GM20431 (cell line): Measurements from ENCODE around the gene IRX4.

Source experiments
- in situ Hi-C: fragments of 300-500 bp; cut with MseI, MboI; formaldehyde crosslinking; loops from one replicate; pipeline ENCODE4 v1.15.0; 2020; ENCODE audit warnings: low sequenced_read_pairs; ENCODE audit not compliant: unreplicated experiment

The IRX4 gene

DNA sequence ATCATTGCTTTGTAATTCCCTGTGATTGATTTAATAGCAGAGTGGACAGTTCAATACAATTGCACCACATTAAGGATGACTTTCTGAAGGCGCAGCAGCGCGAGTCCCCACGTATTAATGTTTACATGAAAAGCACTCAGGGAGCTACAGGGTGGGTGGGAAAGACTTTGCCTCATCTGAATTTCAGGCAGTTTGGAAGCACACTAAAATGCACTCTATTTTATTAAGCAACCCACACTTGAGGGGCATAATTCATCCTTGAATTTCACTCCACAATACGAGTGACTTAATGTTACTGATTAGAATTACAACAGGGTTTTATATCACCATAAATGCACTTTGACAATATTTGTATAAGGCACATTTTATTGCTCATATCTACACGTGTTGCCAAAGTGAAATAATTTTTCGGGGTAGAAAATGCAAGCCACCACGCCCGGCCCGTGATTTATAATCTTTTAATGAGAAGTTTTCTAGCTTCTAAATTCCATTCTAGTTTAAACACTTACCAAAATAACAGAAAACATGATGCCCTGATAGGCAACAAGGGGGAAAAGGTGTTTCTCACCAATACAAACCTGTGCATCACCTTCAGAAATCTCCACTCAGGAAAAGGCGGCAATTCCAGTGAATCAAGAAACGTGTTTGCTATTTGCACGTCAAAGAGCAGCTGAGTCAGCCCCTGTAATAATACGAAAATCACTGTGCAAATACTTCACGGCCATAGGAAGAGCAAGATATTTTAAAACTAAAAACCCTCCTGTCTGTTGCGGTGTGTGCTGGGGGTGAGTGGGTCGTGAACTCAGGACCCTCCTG lies 40.5 kb downstream of the IRX4 start:
- in situ Hi-C loops: no loop called here

DNA sequence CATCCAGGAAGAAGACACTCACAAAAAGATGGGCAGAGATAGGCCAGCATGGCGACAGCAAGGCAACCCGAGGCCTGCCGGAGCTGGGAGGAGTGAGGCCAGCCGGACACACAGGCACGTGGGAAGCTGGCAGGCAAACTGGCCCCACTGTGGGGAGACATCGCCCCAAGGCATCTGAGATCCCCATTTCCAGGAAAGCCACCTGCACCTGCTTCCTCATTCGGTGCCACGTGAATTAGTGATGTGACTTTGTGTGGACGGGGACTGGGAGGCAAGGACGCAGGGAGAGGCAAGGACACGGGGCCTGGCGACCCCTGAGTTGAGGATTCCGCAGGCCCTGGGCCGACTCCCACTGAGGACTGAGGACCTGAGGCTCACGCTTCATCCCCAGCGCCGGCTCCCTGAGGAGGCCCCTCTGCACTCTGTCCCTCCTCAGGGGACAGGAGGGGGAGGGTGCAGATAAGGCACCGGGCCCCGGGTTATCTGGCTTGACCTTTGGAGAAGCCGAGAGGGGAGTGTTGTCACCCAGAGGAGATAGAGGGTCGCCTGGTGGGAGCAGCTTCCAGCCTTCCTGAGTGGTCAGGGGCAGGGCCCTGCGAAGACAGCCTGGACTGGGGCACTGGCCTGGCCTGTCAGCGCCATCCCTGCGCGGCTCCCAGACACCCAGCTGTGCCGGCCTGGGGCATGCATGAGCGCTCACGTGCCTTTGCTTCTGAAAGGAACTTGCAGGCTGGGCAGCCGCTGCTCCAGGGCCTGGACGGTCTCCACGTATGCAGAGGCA lies 41.8 kb downstream of the IRX4 start:
- in situ Hi-C loops: no loop called here

DNA sequence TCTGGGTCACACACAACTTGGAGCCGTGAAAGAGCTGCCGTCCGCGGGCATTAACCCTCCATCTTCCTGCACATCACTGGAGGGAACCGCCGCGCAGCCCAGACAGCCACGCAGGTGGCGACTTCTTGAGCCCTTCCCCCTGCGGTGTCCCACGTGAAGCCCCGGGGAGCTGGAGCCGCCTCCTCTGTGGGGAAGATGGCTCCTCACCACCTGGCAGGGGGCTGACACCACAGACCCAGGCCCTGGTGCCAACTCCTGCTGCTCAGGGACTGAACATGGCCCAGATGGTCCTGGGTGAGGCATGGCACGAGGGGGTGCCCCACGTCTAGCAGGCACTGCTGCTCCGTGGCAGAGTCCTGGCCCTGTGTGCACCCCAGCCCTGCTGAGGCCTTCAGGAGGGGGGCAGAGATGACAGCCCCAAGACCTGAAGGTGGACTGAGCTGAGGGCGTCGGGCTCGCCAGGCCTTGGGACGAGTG lies 42.6 kb downstream of the IRX4 start:
- in situ Hi-C loops: no loop called here

DNA sequence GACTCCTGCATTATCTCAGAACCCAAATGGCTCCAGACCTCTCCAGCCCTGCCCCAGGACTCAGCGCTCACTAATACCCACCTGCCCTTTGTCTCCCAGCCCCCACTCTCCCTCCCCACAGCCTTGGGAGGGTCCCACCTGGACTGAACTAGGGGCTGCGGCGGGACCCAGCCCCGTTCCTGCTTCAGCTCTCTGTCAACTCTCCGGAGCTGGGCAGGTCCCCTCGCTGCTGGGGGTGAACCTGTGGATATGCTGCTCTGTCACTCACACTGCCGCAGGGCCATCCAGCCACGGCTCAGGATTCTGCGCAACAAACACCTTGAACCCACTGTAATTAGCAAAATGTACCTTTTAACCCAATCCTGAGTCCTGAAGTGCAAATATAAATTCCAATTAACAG lies 44.7 kb downstream of the IRX4 start:
- in situ Hi-C loops: no loop called here

DNA sequence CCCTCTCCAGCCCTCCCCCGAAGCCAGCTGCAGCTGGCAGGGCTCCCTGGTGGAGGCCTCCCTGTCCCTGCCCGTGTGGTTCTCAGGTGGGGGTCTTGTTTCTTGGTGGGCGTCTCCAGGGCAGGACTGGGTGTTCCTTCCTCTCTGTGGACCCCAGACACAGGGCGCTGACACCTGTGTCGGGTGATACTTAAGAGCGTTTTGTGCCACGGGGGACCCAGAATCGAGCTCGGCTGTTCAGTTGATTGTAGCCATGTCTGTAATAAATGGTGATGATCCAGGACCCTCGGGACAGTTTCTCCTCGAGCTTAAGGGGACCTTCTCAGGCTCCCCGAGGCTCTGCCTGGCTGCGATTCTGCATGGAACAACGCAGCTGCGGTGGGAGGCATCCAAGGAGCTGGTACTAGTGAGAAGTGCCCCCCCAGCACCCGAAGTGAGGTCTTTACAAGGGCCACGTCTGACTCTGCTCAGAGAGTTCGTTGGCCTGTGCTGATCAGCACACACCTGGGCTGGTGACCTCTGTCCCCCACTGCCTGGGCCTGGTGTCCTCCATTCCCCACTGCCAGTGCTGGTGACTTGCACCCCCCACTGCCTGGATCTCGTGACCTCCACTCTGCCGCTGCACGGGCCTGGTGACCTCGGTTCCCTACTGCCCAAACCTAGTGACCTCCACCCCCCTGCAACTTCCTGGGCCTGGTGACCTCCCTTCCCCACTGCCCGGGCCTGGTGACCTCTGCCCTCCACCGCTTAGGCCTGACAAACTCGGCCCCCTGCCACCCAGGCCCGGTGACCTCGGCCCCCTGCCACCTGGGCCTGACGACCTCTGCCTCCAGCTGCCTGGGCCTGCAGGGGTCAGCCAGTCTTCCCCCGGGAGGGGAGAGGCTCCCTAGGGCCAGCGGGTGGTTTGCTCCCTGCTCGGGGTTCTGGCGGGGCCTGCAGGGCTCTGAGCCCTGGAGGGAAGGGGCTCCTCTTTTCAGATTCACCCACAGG lies 45.5 kb downstream of the IRX4 start:
- in situ Hi-C loops: no loop called here

DNA sequence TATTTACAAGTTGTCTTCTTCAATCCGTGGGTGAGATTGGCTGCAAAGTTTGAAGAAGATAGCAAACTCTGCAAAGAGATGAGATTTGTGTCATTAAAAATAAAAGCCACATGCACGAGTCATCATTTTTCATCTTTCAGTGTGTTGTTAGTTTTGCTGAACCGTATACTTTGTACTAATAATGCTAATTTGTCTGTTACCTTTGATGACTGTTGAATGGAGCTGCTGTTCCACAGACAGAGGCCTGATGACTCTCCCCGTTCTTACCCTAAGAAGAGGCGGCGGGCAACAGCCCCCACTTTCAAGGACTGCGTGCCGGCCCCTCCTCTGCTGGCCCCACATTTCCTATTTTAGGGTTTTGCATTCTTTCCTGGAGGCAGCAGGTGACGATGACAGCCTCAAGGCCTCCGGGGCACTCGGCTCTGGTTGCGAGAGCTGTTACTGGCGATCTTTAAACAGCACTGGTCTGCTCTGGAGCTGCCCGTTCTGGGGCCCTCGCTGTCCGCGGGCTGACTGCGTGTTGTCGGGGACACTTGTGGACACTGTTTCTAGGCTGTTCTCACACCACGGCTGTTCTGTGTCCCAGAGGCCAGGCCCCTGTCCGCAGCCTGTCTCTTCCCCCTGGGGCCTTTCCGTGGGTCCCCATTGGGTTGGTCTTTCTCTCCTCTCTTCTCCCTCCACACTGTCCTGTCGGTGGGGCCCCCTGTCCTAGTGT lies 46.4 kb downstream of the IRX4 start:
- in situ Hi-C loops: no loop called here

DNA sequence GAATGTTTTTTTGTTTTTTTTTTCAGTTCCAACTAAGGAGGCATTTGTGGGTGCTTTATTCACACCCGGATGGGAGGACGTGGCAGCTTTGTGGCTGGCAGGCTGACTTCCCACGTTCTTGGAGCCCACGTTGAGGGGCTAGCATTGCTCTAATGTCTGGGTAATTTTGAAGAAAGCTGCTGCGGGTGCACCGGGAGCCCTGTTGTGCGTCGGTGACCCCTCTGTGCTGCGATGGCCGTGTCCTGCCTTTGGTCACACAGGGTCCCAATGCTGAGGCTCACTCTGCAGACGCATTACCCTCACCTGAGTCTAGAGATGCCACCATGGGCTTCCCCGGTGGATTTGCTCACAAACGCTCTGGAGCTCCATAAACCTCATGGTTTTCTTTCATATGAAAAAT lies 47.3 kb downstream of the IRX4 start:
- in situ Hi-C loops: no loop called here

DNA sequence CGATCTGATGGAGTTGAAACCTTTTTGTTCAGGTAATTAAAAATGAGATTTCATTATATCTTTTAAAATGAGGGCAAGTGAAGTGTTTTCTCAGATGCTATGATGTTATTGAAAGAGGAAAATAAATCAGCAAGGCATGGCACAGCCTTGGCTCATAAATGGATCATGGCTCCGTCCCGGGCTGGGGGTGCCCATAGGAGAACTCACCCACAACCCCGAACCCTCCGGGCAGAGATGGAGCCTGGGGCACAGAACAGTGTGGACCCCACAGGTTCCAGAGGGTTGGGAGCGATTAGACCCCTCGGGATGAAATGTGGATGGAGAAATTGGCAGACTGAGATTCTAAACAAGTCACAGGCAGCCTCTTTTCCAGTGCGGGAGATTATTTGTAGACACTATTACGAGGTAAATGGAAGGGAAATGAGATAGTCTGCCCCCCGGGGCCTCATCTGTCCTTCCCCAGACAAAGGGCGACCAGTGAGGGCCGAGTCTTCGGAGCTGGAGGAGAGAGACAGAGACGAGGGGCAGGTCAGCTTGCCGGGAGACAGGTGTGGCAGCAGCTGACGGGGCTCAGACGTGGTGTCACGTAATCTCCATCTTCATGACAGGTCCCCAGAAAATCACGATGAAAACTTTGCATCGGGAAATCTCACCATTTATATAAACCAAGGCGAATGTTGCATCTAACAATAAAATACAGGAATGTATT lies 47.9 kb downstream of the IRX4 start:
- in situ Hi-C loops: no loop called here

DNA sequence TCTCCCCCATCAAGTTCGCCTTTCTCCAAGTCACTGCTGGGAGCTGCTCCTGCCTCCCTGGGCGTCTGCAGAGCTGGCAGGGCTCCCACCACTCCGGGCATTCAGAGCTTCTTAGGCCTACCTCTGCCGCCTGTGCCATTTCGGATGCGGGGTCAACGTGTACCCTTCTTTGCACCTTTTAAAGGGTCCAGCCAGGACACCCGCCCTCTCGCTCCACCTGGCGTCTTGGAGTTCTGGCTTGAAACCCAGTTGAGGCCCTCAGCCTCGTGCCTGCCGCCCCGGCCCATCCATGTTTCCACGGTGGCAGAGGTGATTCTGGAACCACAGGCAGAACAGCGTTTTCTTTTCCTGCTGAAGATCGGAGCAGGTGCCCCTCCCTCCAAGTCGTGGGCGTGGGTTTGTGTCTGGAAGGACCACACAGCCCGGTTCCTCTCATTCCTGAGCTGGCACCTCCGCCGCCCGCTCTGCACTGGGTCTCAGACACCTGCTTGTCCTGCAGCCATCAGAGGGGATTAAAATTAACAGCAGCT lies 48.6 kb downstream of the IRX4 start:
- in situ Hi-C loops: no loop called here

DNA sequence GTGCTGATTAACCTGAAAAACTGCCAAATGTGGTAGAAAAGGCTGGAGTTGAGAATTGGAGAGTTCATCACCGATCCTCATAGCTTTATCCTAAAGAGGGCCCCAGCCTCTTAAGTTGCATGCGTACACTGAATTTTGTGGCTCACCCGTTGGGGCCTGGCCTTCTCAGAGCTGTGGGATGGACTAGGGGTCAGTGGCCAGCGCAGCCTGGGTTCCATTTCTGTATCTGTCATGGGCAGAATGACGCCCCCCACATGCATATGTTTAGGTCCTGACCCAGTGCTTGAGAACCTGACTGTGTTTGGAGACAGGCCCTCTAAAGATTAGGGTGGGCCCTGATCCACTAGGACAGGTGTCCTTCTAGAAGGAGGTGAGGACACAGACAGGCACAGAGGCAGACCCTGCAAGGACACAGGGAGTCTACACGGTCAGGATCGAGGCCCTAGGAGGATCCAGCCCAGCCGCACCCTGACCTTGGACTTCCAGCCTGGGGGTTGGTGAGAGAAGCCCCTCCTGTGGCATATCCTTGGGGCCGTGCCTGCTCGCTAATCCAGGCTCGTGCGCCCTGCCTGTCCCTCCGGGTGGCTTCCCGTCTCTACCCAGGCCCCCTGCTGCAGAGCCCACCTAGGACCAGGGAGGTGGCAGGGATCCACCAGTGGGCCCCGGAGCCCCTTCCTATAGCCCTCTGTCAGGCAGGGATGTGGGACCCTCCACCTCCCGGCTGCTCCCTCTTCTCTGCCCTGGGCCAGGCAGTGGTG lies 49.3 kb downstream of the IRX4 start:
- in situ Hi-C loops: no loop called here

DNA sequence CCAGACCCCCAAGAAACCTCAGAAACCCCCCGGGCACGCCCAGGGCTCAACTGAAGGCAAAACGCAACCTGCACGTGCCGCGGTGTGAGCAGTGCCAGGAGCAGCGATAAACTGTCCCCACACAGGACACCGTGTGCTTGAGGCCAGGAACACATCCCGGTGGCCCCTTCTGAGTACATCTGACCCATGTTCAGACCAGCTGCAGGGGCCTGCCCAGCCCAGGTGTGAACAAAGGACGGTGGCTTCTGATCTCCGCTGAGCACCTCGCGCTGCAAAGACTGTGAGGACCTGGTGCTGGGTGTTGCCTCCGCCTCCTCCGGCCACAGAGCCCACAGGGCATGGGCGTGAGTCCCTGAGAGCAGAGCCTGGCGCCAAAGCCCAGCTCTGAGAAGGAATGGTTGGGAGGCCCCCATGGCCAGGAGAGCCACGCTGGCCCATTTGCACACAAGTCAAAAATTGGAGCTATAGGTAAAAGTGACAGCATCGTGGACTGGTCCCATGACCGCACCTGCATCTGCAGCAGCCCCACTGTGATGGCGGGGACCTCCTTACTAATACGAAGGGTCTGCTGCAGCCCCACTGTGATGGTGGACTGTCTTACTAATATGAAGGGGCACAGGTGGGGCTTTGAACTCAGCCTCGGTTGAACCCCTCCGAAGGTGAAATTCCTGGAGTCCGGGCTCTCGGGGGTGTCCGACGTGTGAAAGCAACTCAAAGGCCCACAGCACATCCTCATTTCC lies 50.0 kb downstream of the IRX4 start:
- in situ Hi-C loops: no loop called here

DNA sequence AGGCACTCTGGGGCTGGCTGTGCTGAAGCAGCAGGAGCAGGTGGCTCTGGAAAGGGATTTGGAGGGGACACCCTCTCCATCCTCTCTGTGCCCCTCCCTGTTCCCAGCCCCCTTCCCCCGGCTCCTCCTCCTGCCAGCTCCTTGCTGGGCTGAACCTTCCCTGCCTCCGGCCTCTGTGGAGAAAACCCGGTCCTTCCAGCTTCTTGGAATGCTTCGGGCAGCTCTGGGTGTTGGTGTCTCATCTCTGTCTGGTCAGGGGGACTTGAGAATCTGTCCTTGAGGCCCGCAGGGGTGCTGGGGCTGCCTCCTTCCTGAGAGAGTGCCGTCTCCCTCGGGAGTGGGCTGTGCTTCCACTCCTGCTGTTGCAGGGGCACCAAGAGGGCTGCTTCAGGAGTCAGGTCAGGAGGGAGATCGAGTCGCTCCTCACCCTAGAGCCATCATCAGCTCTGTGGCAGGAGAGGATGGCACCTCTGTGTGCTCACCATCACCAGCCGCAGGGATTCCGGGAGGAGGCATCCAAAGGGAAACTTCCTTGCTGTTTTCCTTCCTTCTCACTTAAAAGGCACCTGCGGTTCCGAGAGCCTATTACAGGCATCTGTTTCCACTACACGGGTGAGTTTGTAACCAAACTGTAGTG lies 50.9 kb downstream of the IRX4 start:
- in situ Hi-C loops: no loop called here

DNA sequence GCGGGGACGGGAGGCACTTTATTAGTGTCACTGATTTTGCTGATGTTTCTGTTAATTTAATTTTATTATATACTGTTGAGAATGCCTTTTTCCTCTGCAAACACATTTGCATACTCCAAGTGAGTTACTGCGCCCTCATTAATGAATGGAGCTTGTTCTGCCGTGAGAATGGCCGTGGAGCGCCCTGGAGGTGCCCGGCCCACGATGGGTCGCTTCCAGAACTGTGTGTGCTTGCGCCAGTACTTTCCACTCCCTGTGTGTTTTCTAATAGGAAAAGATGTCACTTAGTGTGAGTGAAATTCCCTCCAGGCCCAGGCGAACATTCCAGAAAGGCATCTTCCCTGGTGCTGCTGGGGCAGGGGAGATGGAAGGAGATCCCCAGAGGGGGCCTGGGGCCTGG lies 51.5 kb downstream of the IRX4 start:
- in situ Hi-C loops: no loop called here

DNA sequence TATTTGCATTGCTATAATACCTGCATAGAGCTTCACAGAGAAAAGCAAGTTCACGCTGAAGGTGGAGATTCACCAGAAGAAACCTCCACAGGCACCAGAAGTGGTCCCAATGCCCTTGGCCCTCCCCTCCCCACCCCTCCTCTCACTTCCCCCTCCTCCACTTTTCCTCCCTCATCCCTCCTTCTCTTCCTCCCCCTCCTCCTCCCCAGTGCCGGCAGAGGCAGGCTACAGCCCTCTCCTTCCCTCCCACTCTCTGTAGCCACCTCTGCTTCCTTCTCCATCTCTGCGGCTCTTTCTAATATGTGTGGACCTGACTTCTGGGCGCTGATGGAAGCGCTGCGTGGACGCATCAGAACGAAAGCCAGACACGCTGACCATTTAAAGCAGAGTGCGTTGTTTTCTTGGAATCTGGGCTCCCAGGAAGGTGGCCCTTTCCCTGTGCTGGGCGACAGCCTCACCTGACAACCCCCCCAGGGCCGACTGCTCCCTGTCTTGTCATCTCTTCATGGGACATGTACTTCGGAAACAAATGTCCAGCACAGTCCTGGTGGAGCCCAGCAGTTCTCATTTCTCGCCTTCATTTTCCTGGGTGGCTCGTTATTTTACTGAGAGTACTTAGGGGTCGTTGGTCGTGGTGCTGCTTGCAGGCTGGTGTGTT lies 52.0 kb downstream of the IRX4 start:
- in situ Hi-C loops: no loop called here

DNA sequence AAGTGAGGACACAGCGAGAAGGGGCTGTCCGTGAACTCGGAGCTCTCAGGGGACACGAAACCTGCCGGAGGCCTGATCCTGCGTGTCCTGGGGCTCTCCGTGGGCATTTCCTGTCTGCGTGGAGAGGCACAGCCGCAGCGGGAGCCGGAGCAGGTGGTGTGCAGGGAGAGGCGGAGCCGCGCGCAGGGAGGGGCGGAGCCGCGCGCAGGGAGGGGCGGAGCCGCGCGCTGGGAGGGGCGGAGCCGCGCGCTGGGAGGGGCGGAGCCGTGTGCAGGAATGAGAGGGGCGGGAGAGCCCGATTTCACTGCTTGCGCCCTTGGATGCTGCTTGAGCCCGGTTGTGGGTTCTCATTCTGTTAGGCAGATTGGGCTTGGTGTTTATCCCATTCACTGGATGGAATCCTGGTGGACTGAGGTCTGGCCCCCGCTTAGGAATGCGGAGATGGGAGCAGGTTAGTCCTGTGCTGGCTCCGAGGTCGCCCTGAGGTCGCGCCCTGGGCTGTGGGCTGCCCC lies 54.8 kb downstream of the IRX4 start:
- in situ Hi-C loops: no loop called here
